ENCODE results near the gene OR2T6. TPM values are rescaled to one million over a fixed set of nuclear protein-coding genes. Genes with fewer than 3 reads are reported as not detected.

OR2T6 gene
- polyA plus RNA-seq, 1 donor (not counting 4 experiments of a cell fraction or from before 2014, with no cell fraction given), result not detected

DNA sequence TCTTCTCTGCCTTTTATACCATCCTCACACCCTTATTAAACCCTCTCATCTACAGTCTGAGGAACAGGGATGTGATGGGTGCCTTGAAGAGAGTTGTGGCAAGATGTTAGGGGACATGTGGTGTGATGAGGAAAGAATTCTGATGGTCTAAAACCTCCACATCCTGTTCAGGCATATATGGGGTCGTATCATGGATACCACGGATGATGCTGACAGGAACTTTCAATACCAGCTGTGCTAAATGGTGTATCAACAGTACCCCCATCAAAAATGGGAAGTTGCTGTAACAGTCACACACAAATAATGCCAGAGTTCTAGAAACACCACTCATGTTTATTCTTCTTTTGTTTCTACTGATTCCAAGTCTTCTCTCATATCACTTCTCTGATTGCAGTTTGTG lies 12.9 kb downstream of the OR2T6 start:
- Histone ChIP-seq H3K9me3 (ENCODE audit: control insufficient read depth, low read depth, low read length) (no peaks in the 10 kb centered on the region), H3K79me2 (ENCODE audit: control insufficient read depth, insufficient read depth, low read length) (no peaks in the 10 kb centered on the region), H3K27me3 (ENCODE audit: control insufficient read depth, extremely low read depth, insufficient read depth, low read length) (no peaks in the 10 kb centered on the region), H4K20me1 (ENCODE audit: control insufficient read depth, extremely low read depth, insufficient read depth, low read length) (no peaks in the 10 kb centered on the region), H3K36me3 (ENCODE audit: control insufficient read depth in 2 of 2, extremely low read depth in 1 of 2, insufficient read depth in 2 of 2, low read length in 2 of 2) (no peaks in the 10 kb centered on the region), H3K4me2 (ENCODE audit: control insufficient read depth, extremely low read depth, insufficient read depth, low read depth, low read length) (no peak overlapping the region), H3K9ac (ENCODE audit: control insufficient read depth, extremely low read depth, insufficient read depth, low read length) (no peak overlapping the region), H3K4me1 (ENCODE audit: control insufficient read depth, extremely low read depth, insufficient read depth, low read length) (no peaks in the 10 kb centered on the region), H3K4me3 (ENCODE audit: control insufficient read depth in 2 of 3, extremely low read depth in 1 of 3, insufficient read depth in 2 of 3, low read depth in 1 of 3, low read length in 3 of 3) (no peak overlapping the region), H3K9me1 (ENCODE audit: control insufficient read depth, extremely low read depth, insufficient read depth, low read length) (no peaks in the 10 kb centered on the region), H2AFZ (ENCODE audit: control insufficient read depth, low read length) (no peak overlapping the region), H3K27ac (ENCODE audit: control insufficient read depth, insufficient read depth, low read length) (no peak overlapping the region)
- TF ChIP-seq CTCF (optimal IDR thresholded peaks at IDR 0.05 in 1 of 3, IDR thresholded peaks at IDR 0.05 in 1 of 3, conservative IDR thresholded peaks at IDR 0.05 in 1 of 3; ENCODE audit: extremely low read depth in 1 of 3, insufficient read depth in 2 of 3, low read length in 3 of 3) (no peak), EZH2 (IDR thresholded peaks at IDR 0.05; ENCODE audit: low read length) (no peak)
- FAIRE-seq (no peak), DNase-seq (ENCODE audit: low read depth, low spot score) (no peak)
- dilution Hi-C loops (cut with MboI; ENCODE audit: extremely low pct_ligation_motif_present, low sequenced_read_pairs), result no loop called here

DNA sequence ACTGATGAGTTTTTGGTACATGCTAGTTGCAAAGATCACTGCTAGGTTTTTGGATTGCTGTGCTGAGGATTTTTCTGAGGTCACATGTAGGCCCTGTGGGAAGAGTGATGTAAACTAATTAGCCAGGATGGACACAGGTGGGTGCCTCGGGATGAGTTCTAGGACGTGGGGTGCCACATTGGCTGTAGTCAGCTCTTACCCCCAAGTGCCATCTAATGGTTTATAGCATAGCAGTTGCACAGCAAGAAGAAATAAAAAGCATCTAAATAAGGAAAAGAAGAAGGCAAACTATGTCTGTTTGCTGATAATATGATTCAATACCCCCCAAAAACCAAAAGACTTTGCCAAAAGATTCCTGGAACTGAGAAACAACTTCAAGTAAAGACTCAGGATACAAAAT lies 17.5 kb downstream of the OR2T6 start:
- TF ChIP-seq EZH2 (IDR thresholded peaks at IDR 0.05; ENCODE audit: low read length) (no peak), CTCF (optimal IDR thresholded peaks at IDR 0.05 in 1 of 3, IDR thresholded peaks at IDR 0.05 in 1 of 3, conservative IDR thresholded peaks at IDR 0.05 in 1 of 3; ENCODE audit: extremely low read depth in 1 of 3, insufficient read depth in 2 of 3, low read length in 3 of 3) (no peak)
- no peaks in the 10 kb centered on the region for H3K9me1 ChIP-seq (ENCODE audit: control insufficient read depth, extremely low read depth, insufficient read depth, low read length)
- no peak overlapping the region for H3K27ac ChIP-seq (ENCODE audit: control insufficient read depth, insufficient read depth, low read length)
- no peak overlapping the region for H3K4me3 ChIP-seq (ENCODE audit: control insufficient read depth in 2 of 3, extremely low read depth in 1 of 3, insufficient read depth in 2 of 3, low read depth in 1 of 3, low read length in 3 of 3)
- H4K20me1 ChIP-seq (ENCODE audit: control insufficient read depth, extremely low read depth, insufficient read depth, low read length), result no peaks in the 10 kb centered on the region
- dilution Hi-C loops (cut with MboI; ENCODE audit: extremely low pct_ligation_motif_present, low sequenced_read_pairs), result no loop called here
- H3K9ac ChIP-seq (ENCODE audit: control insufficient read depth, extremely low read depth, insufficient read depth, low read length), result no peak overlapping the region
- no peaks in the 10 kb centered on the region for H3K4me1 ChIP-seq (ENCODE audit: control insufficient read depth, extremely low read depth, insufficient read depth, low read length)
- no peaks in the 10 kb centered on the region for H3K36me3 ChIP-seq (ENCODE audit: control insufficient read depth in 2 of 2, extremely low read depth in 1 of 2, insufficient read depth in 2 of 2, low read length in 2 of 2)
- no peak for DNase-seq (ENCODE audit: low read depth, low spot score)
- peaks cover 1% of the 10 kb centered on the region for H3K9me3 ChIP-seq (ENCODE audit: control insufficient read depth, low read depth, low read length)
- no peak for FAIRE-seq
- no peaks in the 10 kb centered on the region for H3K79me2 ChIP-seq (ENCODE audit: control insufficient read depth, insufficient read depth, low read length)
- no peaks in the 10 kb centered on the region for H3K27me3 ChIP-seq (ENCODE audit: control insufficient read depth, extremely low read depth, insufficient read depth, low read length)
- H3K4me2 ChIP-seq (ENCODE audit: control insufficient read depth, extremely low read depth, insufficient read depth, low read depth, low read length), result no peak overlapping the region
- H2AFZ ChIP-seq (ENCODE audit: control insufficient read depth, low read length), result no peak overlapping the region

All from keratinocyte (primary cell).